HT-29 (cell line): Measurements from ENCODE around the gene FAM81B. TPM values are rescaled to one million over a fixed set of nuclear protein-coding genes. Genes with fewer than 3 reads are reported as not detected.
"Not testable (repeated sequence)": the region's sequence is repeated elsewhere in the genome, so short reads cannot be mapped to it uniquely, and the experiment has no call there.

ENCODE experiments used
- DNase-seq: peaks from one replicate; pipeline ENCODE4 v3.0.0-alpha.2; 2015; ENCODE audit warnings: low spot score
- total RNA-seq: library from RNA; depleted of rRNA; stranded (reverse); fragments of >200 nt; shearing (Covaris generic); gene quantifications from 2 replicates; pipeline ENCODE4 v1.2.3, GENCODE V29; 2014; rRNA removed

Gene FAM81B, protein sequence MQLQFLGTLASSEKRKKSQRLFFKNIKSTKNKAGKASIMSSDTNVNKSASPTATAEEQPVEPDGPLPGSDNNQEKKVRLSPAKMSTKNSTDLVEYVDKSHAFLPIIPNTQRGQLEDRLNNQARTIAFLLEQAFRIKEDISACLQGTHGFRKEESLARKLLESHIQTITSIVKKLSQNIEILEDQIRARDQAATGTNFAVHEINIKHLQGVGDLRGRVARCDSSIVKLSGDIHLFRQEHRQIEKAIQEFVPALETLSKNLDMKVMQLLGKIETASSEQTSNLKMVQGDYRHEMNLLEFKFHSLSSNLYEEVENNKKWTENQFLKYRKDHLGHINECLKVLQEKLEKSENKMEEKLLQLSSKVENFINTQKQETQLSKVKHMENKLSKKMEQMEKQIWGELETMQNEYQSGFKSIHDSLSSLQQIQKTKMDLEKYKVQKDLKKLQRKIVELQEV
- total RNA-seq = not detected in 2 replicates

DNA sequence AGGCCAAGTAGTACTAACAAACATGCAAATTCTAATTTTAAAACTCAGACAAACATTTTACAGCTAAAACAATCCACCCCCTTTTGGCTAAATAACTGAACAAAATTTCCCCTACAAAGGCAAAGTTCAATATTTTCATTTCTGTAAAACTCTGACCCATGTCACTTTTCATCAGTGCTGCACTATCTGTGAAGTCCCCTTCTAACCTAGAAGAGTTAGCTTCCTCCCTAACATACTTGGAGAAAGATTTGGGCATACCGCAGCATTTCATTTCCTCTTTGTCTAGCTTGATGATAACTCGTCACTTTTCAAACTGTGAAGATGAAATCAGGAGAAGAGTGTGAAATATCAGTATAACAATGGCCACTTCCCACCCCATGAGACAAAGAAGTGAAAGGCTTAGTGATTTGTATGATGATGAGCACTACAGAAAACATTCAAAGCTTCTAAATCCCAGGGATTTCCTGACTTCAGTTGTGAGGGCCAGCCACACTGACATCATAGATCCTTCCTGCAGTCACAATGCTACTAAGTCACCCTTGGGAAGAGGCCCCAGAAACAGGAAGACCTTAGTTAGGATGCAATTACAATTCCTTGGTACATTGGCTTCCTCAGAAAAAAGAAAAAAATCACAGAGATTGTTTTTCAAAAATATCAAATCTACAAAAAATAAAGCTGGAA, at the start of gene FAM81B:
FAM81B (plus strand) TSS at position 555 of the 681 bp plus-strand sequence; CDS start at position 579, 24 bp downstream.
- DNase-seq = no peak

DNA sequence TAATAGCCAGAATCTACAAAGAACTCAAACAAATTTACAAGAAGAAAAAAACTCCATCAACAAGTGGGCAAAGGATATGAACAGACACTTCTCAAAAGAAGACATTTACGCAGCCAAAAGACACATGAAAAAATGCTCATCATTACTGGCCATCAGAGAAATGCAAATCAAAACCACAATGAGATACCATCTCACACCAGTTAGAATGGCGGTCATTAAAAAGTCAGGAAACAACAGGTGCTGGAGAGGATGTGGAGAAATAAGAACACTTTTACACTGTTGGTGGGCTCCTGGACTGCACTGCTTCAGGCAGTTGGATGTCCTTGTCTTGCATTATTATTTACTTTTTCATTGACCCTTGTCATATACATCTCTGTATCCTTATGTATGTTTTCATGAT, 49.7 kb upstream of the FAM81B start:
- DNase-seq = not testable (repeated sequence)

DNA sequence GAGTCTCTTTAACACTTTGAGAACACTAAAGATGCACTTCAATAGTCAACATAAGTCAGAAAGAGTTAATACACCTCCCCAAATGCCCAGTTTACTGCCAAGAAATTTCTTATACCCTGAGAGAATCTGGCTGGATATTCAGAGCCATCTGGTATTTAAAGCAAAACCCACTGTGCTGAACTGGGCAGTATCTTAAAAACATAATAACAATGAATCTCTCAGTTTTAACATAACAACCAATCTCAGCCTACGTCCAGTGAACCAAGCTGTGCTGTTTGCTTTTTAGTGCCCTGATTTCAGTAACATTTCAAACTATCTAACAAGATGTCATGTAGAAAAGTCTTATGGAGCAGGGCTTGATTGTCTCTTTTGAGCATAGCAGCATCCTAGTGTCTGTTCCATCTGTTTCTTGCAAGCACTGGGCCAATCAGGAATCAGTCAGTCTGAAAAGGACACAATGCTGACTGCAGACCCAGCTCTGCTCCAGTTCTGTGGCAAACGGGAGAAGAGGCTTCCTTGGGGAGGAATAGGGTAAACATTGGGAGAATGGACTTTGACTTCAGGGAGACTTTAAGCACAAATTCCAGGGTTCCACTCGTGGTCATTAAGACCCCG, 43.6 kb upstream of the FAM81B start:
- no peak for DNase-seq

DNA sequence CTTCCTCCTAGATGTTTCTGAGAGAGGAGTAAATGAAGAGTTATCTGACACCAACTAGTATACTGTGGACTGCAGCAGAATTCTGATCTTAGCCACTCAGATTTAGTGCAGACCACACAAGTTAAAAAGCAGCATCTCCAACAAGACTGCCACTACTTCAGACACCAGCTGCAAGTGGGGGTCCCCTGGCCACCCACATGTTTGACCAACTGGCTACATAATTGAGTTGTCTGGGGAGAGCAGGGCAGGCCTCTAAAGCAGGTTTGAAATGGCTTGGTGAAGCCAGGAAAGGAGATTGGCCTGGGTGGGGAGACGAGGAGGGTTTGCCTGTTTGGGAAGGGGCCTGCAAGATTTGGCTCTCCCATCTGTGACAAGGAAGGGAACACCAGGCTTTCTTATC, 40.5 kb upstream of the FAM81B start:
- DNase-seq = no peak

DNA sequence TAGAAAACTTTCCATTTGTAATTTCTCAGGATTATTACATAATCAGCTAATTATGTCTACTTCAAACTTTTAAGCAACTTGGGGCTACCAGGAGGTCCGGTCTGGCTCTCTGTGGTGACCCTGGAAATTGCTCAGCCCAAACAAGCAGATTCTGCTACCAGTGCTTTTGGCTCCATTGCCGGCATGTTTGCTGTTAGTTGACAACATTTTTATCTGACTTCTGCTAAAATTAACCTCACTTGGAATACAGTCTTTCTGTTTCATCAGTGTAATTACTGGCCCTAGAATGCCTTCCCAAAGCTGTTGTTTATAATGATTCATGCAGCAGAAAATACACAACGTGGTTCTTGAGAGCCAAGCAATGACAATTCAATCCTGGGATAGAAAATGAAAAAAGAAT, 38.5 kb upstream of the FAM81B start:
- no peak for DNase-seq

DNA sequence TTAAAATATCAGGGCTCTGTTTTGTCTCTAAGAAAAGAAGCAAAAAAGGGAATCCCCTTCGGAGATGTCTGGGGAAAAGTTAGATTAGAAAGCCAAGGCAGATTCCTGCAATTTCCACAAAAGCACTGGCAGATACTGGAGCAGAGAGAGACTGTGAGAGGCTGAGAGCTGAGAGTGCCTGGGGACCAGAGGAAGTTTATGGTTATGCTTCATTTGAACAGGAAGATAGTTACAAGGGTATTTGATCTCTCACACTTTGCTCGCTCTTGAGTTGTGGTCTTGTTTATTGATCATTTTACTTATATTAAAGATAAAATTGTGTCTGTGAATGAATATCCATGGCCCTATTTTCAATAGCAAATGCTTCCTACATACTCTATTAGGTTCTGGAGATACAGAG, 32.8 kb upstream of the FAM81B start:
- DNase-seq = no peak

DNA sequence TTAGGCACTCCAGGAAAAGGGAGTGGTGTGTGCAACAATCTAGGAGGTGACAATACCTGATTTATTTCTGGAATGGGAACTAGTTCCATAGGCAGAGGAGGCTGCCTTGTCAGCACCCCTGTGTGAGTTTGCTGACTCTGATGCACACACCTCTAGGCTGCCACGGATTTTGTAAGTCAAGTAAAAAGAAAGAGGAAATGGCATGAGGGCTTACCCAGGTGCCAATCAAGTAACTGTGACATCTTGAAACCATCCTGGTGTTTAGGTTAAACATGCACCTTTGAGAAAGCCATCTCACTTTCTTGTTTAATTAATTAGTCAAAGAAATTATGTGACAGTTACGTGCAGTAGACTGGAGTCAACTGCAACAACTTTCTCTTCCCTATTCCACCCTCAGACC, 32.3 kb upstream of the FAM81B start:
- DNase-seq = no peak

DNA sequence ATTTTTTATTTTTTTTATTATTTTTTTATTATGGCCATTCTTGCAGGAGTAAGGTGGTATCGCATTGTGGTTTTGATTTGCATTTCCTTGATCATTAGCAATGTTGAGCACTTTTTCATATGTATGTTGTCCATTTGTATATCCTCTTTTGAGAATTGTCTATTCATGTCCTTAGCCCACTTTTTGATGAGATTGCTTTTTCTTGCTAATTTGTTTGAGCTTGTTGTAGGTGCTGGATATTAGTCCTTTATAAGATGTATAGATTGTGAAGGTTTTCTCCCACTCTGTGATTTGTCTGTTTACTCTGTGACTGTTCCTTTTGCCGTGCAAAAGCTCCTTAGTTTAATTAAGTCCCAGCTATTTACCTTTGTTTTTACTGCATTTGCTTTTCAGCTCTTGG, 30.5 kb upstream of the FAM81B start:
- DNase-seq = not testable (repeated sequence)

DNA sequence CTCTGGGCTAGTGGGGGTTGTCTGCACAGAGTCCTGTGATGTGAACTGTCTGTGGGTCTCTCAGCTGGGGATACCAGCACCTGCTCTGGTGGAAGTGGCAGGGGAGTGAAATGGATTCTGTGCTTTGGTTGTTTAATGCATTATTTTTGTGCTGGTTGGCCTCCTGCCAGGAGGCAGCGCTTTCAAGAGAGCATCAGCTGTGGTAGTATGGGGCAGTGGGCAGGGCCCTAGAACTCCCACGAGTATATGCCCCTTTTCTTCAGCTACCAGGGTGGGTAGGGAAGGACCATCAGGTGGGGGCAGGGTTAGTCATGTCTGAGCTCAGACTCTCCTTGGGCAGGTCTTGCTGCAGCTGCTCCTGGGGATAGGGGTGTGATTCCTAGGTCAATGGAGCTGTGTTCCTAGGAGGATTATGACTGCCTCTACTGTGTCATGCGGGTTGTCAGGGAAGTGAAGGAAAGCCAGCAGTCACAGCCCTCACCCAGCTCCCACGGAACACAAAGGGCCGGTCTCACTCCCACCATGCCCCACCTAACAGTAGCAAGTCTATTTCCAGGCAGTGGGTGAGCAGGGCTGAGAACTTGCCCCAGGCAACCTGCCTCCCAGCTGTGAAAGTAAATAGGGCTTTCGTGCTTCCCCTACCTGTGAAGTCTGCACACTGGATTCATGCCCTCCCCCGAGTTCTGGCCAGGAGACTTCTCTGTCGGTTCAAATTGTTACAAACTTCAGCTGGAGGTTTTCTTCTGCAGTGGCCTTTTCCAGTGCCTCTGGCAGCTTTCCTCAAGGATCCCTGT, 25.7 kb upstream of the FAM81B start:
- no peak for DNase-seq

DNA sequence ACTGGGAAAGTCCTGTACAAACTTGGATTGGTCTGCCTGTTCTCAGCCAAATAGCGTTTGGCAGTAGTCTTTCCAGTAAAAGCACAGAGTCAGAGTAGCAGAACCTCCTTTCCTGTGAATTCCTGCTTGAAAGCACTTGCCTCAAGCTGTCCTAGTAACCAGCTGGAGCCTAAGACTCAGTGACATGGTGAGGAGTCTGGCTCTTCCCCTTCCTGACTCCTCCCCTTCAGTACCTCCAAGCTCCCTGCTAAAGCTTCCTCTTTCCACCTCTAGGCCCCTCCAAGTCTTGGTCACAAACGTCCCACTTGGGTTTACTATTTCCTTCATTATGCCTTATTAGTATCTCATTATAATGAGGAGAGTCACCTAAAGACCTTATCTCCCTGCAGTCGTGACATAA, 21.4 kb upstream of the FAM81B start:
- DNase-seq = no peak

DNA sequence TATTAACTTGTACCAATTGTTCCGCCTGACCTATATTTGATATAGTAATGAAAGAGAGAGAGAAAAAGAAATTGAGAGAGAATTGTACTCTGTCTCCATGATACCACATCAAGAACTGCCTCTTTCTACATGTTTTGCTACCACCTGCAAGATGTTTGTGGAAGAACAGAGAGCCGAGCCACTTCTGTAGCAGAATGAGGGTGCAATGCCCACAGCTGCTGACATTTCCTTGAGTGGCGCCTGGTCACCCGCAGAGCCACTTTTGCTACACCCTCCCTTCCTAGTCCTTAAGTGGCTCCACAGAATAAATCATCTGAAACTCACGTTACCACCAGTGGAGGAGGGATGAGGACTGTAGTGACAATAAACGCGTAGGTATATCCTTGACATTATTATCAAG, 17.1 kb upstream of the FAM81B start:
- DNase-seq = no peak

DNA sequence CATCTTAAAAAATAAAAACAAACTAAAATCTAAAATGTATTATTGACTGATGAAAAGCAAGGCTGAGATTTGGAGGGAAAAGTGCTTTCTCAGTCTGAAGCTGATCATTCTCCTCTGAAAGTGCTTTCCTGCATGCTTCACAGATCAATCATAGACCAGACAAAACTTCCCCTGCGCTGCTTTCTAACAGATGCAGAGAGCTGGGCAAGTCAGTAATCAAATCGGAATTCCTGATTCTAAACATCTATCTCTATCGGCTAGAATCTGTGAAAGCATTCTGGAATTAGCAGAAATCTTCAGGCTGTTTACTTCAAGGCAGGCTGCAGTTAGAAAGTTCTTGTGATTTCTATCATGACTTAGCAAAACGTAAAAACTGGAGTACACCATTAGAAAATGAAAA, 15.6 kb upstream of the FAM81B start:
- DNase-seq = no peak

DNA sequence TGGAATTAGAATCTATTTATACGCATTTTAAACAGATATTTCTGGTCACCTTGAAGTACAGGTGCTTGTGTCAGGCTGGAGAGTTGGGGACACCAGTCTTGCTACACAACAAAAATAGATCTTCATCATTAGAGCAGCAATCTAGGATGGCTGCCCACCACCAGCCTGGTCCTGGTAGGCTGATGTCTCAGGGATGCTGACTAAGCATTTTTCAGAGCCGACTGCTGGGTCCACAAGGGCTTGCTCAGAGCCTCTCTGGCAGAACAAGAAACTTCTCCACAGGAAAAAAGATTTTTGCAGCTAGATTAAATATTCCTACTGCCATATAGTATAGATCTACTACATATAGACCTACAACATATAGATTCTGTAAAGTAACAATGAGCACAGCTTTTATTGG, 12.0 kb upstream of the FAM81B start:
- DNase-seq = no peak

DNA sequence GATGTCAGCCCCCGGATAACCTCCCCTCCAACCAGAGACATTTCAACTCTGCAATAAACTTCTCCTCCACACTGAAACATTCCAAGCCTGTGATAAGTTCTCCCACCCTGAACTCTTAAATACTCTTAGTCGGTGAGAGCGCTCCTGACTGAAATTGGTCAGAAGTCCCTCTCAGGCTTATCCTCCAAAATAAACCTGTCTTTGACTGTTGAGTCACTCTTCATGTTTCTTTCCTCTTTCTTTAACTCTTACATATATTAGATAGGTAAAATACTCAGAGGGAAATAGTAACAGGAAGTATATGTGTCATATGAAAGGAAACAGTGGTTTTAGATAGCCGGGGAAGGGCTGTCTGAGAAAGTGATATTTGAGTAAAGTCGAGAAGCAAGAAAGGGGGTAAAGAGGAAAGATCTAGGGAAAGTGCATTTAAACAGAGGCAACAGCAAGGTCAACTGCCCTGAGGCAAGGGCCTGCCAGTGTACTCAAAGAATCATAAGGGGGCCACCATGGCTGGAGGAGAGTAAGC, 11.0 kb upstream of the FAM81B start:
- no peak for DNase-seq

DNA sequence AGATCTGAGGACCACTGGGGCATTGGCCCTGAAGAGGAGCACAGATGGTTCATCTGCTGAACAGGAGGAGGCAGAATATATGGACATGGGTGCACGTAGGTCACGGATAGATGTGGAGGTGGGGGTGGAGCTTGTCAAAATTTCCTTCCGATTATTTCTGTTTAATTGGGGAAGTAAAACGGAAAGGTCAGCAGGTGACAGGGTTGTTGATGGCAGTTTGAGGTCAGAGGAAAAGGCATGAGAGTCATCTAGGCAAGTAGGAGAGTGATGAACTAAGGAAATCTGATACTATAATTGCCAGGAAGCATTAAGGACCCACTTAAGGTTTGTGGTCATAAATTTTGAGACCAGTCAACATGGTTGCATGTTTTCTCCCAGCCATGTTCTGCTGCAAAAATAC, 8.4 kb upstream of the FAM81B start:
- DNase-seq = no peak

DNA sequence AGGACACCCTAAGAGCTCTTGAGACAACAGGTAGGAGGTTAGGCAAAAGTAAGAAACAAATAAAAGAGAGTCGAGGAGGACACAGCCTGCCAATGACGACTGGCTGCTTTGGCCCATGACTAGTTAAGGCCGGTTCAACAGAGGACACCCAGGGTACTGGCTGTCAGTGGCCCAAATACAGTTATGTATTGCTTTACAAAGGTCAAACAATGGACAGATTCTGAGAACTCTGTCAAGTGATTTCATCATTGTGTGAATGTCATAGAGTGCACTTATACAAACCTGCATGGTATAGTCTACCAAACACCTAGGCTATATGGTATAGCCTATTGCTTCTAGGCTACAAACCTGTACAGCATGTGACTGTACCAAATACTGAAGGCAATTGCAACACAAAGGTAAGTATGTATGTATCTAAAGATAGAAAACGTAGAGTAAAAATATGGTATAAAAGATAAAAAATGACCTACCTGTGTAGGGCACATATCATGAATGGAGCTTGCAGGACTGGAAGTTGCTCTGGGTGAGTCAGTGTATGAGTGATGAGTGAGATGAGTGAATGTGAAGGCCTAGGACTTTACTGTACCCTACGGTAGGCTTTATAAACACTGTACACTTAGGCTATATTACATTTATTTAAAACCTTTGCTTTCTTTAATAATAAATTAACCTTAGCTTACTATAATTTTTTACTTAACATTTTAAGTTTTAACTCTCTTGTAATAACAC, 6.5 kb upstream of the FAM81B start:
- DNase-seq = no peak

DNA sequence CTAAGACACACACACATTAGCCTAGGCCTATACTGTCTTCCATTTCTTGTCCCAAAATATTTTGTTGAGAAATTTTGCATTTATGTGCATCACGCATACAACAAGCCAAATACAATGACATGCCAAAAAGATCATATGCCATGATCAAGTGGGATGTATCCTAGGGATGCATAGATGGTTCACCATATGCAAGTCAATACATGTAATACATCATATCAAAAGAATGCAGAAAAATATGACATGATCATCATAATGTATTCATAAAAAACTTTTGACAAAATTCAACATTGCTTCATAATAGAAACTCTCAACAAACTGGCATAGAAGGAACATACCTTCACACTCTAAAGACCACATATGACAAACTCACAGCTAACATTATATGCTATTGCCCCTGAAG, 5.8 kb upstream of the FAM81B start:
- DNase-seq = no peak

DNA sequence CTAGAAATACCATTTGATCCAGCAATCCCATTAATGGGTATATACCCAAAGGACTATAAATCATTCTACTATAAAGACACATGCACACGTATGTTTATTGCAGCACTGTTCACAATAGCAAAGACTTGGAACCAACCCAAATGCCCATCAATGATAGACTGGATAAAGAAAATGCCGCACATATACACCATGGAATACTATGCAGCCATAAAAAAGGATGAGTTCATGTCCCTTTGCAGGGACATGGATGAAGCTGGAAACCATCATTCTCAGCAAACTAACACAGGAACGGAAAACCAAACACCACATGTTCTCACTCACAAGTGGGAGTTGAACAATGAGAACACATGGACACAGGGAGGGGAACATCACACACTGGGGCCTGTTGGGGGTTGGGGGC, 799 bp downstream of the FAM81B start:
- DNase-seq = not testable (repeated sequence)

DNA sequence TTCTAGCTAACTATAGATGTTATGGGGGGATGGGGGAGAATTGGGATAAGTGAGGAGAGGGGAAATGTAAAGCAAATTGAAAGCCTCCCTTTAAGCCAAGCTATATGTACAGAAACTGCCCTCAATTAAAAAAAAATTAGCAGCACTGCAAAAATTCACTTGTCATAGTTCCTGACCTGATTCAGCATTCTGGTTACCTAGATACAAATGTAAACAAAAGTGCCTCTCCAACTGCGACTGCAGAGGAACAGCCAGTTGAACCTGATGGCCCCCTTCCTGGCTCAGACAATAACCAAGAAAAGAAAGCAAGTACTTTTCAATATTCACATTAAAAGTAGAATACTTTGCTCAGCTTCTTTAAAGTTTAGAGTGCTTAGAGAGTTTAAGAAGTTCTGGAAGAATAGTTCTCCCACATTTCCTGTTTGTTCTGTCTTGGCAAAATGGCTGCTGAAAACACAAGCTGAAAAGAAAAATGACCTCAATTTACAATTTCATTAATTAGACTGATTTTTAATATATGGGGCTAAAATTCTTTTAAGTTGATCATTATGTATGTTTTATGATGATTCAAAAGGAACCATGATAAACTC, 1.5 kb downstream of the FAM81B start:
- peak; percentile 51 for DNase-seq

DNA sequence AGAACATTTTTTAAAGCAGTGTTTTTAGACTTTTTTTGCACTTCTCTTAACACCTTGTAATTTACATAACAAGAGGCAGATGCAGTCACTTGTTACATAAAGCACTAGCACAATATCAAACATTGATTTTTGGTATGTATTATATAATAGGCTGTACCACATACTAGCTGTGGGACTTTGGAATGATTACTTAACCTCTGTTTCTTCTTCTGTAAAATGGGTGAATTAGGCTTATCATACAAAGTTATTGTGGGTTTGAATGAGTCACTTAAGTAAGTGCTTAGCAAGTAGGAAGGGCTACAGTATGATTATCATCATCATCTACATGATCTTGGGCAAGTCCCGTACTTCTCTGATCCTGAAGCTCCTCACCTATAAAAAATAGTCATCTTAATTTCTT, 2.1 kb downstream of the FAM81B start:
- DNase-seq = no peak
